GM21447 (cell line): ENCODE measurements around the gene CBLN1.

Experiments
- ATAC-seq: cut with Tn5 transposase; IDR thresholded peaks from one replicate; pipeline ENCODE4 v1.9.1; 2021; ENCODE audit not compliant: unreplicated experiment

Gene CBLN1

GRCh38 chr16:49281480-49281842 is at the start of gene CBLN1:
Gene CBLN1 (minus strand): TSS chr16:49281838. CDS start chr16:49281465, 373 bp downstream.
- ATAC-seq, result no peak

GRCh38 chr16:49330562-49331201 is 49.0 kb upstream of the CBLN1 start:
- no peak for ATAC-seq

- ATAC-seq, result no peak
These were observed 46.7 kb upstream of the CBLN1 start for GRCh38 chr16:49328325-49328724.

DNA sequence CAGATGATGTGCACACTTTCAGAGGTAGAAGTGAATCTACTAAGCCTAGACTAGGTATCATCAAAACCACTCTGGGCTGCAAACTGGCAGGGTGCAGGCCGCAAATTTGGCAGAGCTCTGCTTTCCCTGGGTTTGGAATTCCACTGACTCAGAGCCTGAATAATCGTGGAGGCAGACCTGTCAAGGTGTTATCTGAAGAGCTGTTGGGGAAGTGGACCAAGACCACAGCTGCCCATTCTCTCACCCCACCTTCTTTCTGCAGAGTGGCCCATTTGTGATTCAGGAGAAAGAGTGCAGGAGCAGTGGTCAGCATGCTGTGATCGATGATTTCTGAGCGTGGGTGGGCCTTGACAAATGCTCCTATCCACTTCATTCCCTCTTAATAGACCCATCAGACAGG is 45.8 kb upstream of the CBLN1 start:
- no peak for ATAC-seq

DNA sequence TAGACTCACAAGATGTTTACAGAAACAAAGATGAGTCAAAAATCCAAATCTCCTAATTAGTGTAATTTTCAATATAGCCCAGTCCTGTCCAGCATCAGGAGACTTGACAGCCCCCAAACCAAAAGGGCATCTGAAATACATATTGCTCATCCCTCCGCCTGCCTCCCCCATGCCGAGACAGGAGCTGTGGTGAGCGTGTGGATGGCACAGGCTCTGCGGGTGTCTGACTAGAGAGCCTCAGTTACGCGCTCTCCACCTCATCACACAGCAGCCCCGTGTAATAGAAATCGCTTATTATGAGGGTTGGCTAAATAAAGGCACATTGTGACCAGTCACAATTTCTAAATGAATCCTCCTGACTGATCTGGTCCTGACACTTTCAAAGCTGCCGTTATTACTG is 43.1 kb upstream of the CBLN1 start:
- no peak for ATAC-seq

DNA sequence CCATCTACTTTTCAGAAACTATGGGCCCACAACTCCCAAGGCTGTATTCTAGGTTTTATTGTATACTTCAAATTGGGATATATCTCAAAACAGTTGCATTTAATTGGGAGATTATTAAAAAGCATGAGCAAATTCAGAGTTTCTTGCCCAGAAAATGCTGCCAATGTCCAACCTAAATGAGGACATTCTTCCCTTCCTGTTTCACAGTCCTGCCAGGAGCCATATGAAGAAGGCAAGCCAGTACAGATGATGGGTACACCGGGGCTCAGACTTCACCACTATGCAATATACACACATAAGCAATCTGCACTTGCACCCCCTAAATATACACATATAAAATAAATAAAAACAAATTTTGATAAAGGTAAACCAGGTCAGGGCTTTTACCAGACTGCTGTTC is 34.0 kb upstream of the CBLN1 start:
- no peak for ATAC-seq

DNA sequence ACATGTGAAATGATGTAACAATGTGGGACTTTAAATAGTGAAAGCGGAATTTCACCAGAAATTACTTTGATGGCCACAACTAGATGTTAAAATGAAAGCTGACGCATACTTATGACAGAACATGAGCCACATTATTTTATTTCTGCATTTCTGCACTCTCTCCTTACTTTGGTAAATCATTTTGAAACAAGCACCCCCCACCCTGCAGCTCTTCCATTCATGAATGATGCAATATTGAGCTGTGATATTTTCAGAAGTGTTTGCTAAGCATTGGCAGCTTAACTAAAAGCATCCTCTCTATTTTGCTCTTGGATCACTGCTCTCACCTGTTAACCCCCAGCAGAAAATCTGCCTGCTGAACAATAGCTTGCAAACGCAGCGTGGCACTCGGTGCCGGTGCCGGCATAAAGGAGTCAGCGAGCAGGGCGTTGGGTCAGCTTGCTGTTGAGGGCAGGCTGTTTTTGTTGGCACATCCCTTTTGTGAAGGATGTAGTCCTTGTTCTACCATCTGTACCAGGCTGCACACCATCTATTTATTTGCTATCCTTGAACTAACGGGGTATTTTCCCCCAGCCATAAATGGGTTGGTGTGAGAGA is 30.8 kb upstream of the CBLN1 start:
- no peak for ATAC-seq

DNA sequence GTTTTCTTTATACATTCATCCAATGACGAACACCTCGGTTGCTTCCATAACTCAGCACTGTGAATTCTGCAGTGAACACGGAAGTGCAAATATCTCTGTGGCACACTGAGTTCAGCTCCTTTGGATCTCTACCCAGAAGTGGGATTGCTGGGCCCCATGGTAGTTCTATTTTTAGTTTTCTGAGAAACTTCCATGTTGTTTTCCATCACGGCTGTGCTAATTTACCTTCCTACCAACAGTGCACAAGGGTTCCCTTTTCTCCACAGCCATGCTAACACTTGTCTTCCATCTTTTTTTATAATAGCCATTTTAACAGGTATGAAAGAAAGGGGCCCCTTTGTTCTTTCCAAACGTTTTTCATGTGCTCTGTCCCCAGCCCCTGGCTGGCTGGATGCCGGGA is 30.2 kb upstream of the CBLN1 start:
- no peak for ATAC-seq

DNA sequence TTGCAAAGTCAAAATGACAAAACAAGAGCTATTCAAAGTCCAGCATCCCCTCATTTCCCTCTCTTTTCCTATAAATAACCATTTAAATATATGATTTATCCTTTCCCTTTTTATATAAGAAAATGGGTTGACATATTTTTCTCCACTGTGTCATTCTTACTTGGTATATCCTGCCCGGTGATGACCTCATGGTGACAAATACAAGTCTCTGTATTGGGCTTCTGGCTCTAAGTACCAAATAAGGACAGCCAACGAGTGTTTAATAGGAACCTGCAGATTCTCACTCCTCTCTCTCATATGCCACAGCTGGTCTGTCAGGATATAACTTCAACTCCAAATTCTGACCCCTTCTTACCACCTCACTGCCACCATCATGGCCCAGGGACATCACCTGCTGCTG is 25.5 kb upstream of the CBLN1 start:
- ATAC-seq, result no peak

DNA sequence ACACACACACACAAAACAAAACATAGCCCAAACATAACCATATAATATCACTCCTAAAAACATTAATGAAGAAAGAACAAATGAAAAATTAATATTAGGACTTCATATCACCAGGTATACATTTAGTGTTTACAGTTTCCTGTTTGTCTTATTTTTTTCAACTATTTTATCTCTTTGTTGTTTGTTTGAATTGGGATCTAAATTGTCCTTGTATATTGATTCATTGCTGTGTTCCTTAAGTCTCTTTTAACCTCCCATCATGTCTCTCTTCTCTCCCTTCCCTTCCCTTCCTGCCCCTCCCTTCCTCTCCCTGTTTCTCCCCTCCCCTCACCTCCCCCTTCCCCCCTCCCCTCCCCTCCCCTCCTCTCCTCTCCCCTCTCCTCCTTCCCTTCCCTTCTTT is 23.8 kb upstream of the CBLN1 start:
- ATAC-seq, result no peak

GRCh38 chr16:49292413-49292812 is 10.8 kb upstream of the CBLN1 start:
- ATAC-seq, result no peak

GRCh38 chr16:49287572-49287971 is 5.9 kb upstream of the CBLN1 start:
- ATAC-seq, result no peak

GRCh38 chr16:49284962-49285361 is 3.3 kb upstream of the CBLN1 start:
- ATAC-seq, result no peak

GRCh38 chr16:49283376-49284049 is 1.9 kb upstream of the CBLN1 start:
- no peak for ATAC-seq

GRCh38 chr16:49282690-49283375 is 1.2 kb upstream of the CBLN1 start:
- ATAC-seq, result no peak

DNA sequence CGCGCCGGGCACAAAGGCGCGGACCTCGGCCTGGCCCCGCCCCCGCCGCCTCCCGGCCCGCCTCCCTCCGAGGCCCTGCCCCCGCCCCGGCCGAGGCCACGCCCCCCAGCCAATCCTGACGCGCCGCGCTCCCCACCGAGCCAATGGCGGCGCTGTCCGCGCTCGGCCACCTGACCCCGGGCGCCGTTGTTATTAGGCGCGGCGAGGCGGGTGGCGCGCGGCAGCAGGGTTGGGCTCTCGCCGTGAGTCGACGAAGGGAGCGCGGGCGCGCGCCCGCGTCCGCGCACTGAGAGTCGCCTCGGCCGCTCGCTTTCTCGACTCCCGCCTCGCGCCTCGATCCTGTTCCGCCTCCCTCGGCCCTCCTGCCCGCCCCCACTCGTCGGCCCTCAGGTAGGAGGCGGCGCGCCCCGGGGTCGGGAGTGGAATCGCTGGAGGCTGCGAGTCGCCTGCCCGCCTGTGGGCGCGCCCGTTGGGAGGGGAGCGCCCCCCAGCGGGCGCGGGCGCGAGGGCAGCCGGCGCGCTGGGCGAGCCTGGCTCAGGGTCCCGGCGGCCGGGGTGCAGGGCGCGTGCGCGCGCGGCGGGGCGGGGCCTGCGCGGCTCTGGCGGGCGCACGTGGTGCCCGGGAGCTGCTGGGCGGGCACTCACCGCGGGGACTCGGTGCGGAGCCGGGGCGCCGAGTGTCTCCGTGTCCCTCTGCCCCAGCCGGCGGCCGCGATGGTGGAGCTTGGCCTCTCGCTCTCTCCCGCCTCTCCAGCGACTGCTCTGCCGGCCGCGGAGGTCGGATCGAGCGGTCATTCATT is 405 bp upstream of the CBLN1 start:
- peak; percentile 86 for ATAC-seq

GRCh38 chr16:49280841-49281371 is 732 bp downstream of the CBLN1 start:
- no peak for ATAC-seq

- ATAC-seq, result no peak
These were observed 1.4 kb downstream of the CBLN1 start for GRCh38 chr16:49280105-49280741.

GRCh38 chr16:49278944-49279725 is 2.5 kb downstream of the CBLN1 start:
- no peak for ATAC-seq

DNA sequence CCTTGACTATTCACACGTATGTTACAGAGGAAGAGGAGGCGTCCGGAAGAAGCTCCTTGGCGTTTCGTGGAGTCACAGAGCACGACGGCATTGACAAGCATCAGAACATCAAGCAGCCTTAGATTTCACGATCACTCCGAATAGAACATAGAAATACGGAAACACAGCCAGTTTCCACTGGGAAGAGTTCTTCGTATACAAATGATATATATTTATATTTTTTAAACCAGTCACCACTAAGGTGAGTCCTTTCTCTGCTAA is 3.1 kb downstream of the CBLN1 start:
- no peak for ATAC-seq
